Activated CD4-positive, alpha-beta T cell treated with anti-CD3 and anti-CD28 coated beads, Interleukin-2, amount 10 ng/mL, durations not matched to agents 24 days and 14 days (primary cell): ENCODE measurements around the gene PSD. TPM values are rescaled to one million over a fixed set of nuclear protein-coding genes. Genes with fewer than 3 reads are reported as not detected.
A peak's percentile ranks its signal among the peaks of the same experiment; 100 is the strongest.

Source experiments
- DNase-seq: peaks from one replicate; pipeline ENCODE4 v3.0.0; 2022
- H3K27ac Mint-ChIP-seq: one replicate; pipeline ENCODE4 v1.8.0; 2022; ENCODE audit warnings: mild to moderate bottlenecking, mixed read lengths
- H3K27me3 Mint-ChIP-seq: one replicate; pipeline ENCODE4 v1.8.0; 2022; ENCODE audit warnings: mixed read lengths
- H3K36me3 Mint-ChIP-seq: one replicate; pipeline ENCODE4 v1.8.0; 2022; ENCODE audit warnings: low read depth, mild to moderate bottlenecking, mixed read lengths
- H3K4me1 Mint-ChIP-seq: one replicate; pipeline ENCODE4 v1.8.0; 2021; ENCODE audit warnings: mixed read lengths
- H3K4me3 Mint-ChIP-seq: one replicate; pipeline ENCODE4 v1.8.0; 2022; ENCODE audit warnings: mild to moderate bottlenecking, moderate library complexity, mixed read lengths
- H3K9me3 Mint-ChIP-seq: one replicate; pipeline ENCODE4 v1.8.0; 2021; ENCODE audit warnings: mixed read lengths
- intact Hi-C: fragments of 100-400 bp; cut with micrococcal nuclease; formaldehyde crosslinking; loops from one replicate; pipeline ENCODE4 v1.15.1; 2023
- total RNA-seq: library from RNA; stranded (reverse); gene quantifications from 2 replicates; pipeline ENCODE4 v1.2.3, GENCODE V29; 2022

The PSD gene
- total RNA-seq, 1 donor from 2014 or later, result 10.4 TPM

DNA sequence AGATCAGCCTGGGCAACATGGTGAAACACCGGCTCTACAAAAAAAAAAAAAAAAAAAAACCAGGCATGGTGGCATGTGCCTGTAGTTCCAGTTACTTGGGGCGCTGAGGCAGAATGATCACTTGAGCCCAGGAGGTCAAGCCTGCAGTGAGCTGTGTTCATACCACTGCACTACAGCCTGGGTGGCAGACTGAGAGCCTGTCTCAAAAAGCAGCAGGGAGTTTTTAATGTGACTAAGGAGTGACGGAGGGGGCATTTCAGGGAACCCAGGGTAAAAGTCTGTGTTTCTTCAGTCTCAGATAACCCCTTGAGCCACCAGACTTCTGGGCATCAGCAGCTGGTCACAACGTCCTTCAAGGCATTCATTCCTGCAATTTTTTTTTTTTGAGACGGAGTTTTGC lies 34.9 kb upstream of the PSD start:
- no peak for DNase-seq
- Mint-ChIP-seq H3K36me3 (peaks cover 31% of the 10 kb centered on the region), H3K4me3 (no peak overlapping the region), H3K27me3 (no peaks in the 10 kb centered on the region), H3K27ac (peak overlapping the region; percentile 78), H3K4me1 (peaks cover 23% of the 10 kb centered on the region), H3K9me3 (no peaks in the 10 kb centered on the region)
- intact Hi-C loops, result loop anchor here (1.0 to 5.0 kb wide), 5 partner anchors 8 to 301 kb away; partner anchors contain the start of gene NOLC1

DNA sequence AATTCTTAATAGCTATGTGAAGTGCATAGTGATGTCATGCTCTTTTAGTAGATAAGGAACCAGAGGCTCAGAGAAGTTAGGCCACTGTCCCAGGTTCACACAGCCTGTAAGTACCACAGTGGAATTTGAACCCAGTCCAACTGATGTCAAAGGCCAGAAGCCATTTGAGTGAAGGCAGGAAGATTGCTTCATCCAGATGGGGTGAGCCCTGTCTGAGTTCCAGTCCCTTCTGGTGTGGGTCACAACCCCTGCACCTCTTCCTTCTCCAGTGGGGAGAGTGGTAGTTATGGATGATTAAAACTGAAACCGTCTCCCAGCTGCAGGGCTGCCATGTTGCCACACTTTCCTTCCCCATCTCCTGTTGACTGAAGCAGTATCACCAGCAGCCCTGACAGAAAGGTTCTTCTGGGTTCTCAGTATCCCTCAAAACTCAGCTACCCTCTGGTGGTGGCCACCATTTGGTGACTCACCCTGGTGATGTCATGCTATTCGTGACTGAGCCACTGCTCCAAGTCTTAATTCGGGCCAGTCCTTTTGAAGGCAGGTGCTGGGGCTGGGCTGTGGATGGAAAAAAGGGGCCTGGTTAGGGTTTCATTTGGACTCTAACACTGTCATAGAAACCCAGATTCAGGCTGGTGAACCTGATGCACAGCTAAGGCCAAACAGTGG lies 34.2 kb upstream of the PSD start:
- intact Hi-C loops, result loop anchor here (1.0 to 5.0 kb wide), 5 partner anchors 8 to 301 kb away; partner anchors contain the start of gene NOLC1
- no peaks in the 10 kb centered on the region for H3K9me3 Mint-ChIP-seq
- peaks cover 31% of the 10 kb centered on the region for H3K36me3 Mint-ChIP-seq
- H3K4me3 Mint-ChIP-seq, result peak overlapping the region; percentile 62
- peak; percentile 85 for DNase-seq
- H3K27ac Mint-ChIP-seq, result peak overlapping the region; percentile 78
- no peaks in the 10 kb centered on the region for H3K27me3 Mint-ChIP-seq
- H3K4me1 Mint-ChIP-seq, result peaks cover 24% of the 10 kb centered on the region

DNA sequence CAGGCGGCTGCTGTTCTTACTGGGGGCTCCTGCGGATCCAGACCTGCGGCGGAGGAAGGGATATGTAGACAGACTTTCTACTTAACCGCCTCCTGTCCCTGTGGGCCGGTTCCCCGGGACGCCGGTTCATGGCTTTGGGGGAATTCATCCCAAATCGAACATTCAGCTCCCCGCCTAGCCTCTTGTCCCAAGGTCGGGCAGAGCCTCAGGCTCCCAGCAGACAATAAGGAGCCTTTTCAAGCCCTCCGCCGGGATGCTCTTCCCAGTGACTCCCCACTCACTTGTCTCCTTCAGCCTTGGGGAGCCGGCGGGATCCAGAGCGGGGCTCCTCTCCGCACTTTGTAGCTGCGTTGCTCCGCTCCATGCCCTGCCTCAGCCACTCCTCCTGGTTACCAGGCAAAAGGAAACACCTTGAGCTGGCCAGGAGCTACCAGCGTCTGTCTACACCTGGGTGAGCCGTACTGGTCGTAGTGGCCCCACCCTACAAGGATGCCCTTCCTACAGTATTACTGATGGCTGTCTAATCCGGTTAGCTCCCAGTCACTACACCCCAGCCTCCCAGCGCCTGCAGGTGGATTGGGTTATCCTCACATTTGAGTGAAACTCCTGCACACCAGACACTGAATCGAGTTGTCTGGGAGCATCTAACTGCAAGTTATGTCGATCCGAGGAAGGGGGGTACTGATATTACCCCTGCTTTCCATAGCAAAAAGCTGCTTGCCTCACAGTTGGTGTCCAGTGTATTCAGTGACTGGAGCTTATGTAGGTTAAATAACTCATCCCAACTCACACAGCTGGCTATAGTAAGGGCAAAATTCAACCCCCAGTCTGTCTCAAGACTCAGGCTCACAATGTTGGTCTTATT lies 32.8 kb upstream of the PSD start, which contains the start of gene C10orf95:
Gene C10orf95, minus strand, starts transcription at position 439 of the 865 bp plus-strand sequence. CDS start 450 bp downstream, outside the sequence.
- intact Hi-C loops, result loop anchor here (5.0 kb wide), 2 partner anchors 196 to 299 kb away; partner anchors contain the start of gene NOLC1
- no peaks in the 10 kb centered on the region for H3K9me3 Mint-ChIP-seq
- peaks cover 28% of the 10 kb centered on the region for H3K36me3 Mint-ChIP-seq

DNA sequence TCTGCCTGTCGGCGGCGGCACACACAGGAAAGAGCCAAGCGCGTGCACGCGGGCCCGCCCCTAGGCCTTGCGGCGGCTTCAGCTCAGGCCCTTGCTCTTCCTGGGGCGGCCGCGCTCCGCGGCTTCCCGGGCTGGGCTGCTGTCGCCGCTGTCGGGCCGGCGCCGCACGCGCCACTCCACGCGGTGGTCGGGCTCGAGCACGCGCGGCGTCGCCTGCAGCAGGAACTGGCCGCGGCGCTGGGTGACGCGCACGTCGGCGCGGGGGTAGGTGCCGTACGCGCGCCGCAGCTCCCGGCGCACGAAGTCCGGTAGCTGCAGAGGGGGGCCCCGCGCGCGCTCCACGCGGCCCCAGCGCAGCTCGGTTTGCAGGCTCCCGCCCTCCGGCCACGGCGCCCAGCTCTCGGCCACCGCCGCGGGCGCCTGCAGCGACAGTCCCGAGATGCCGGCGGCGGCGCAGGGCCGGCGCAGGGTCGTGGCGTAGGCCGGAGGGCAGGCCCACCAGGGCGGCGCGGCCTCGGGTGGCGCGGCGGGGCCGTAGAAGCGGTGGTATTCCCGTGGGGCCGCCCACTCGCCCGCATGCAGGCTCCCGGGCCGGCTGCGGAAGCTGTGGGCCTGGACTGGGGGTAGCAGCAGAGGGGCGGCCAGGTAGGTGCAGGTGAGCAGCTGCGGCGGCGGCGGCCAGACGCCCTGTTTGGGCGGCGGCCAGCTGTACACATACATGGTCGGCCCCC lies 32.0 kb upstream of the PSD start:
- H3K27me3 Mint-ChIP-seq, result no peaks in the 10 kb centered on the region
- H3K4me1 Mint-ChIP-seq, result peaks cover 29% of the 10 kb centered on the region
- H3K36me3 Mint-ChIP-seq, result peaks cover 25% of the 10 kb centered on the region
- H3K4me3 Mint-ChIP-seq, result peak overlapping the region; percentile 98
- peak; percentile 97 for DNase-seq
- peak overlapping the region; percentile 97 for H3K27ac Mint-ChIP-seq
- H3K9me3 Mint-ChIP-seq, result no peaks in the 10 kb centered on the region
- intact Hi-C loops, result loop anchor here (1.0 to 5.0 kb wide), 4 partner anchors 18 to 298 kb away; partner anchors contain the start of genes ACTR1A, CUEDC2 and NOLC1

More for the DNA sequence above, 32.8 kb upstream of the PSD start, which contains the start of gene C10orf95:
- H3K27ac Mint-ChIP-seq, result peak within 1 kb of the TSS; percentile 85
- DNase-seq, result peak; percentile 67
- H3K4me1 Mint-ChIP-seq, result peaks cover 24% of the 10 kb centered on the region
- H3K27me3 Mint-ChIP-seq, result no peaks in the 10 kb centered on the region
- H3K4me3 Mint-ChIP-seq, result peak within 1 kb of the TSS; percentile 98

DNA sequence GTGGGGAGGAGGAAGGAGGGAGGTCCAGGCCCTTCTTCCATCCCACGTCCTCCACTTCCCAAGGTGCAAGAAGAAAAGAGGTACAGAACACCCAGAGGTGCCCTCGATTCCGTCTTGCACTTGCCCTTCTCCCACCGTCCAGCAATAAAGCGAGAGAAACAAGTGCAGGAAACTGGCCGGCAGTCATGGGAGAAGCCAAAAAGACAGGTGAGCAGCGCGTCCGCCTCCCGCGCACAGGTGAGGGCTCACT lies 31.5 kb upstream of the PSD start:
- no peaks in the 10 kb centered on the region for H3K9me3 Mint-ChIP-seq

DNA sequence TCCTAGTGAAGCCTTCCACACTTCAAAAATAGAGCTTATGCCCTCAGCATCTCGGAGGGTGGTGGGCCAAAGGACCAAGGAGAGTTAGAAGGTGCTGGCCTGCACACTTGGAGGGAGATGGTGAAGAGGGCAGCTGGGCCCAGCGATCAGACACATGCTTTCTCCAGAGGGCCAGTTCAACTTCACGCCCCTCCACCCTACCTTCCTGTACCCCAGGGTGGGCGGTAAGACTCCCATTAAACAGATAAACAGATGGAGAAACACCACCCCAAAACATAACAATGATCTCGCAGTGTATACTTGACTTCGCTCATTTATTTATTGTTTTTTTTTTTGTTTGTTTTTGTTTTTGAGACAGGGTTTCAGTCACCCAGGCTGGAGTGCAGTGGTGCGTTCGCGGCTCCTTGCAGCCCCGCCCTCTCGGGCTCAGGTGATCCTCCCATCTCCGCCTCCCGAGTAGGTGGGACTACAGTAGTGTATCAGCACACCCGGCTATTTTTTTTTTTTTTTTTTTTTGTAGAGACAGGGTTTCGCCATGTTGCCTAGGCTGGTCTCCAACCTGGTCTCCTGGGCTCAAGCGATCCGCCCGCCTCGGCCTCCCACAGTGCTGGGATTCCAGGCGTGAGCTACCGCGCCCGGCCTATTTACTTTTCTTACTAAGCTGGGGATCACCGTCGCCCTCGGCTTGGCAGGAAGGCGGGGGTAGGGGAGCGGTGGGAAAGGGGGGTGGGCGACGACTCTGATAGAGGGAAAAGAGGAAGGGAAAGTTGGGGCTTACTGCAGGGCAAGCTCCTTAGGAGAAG lies 30.9 kb upstream of the PSD start:
- DNase-seq, result peak; percentile 96
- Mint-ChIP-seq H3K27ac (peak overlapping the region; percentile 97), H3K4me3 (peak overlapping the region; percentile 98), H3K9me3 (no peaks in the 10 kb centered on the region), H3K27me3 (no peaks in the 10 kb centered on the region), H3K4me1 (peaks cover 29% of the 10 kb centered on the region), H3K36me3 (peaks cover 23% of the 10 kb centered on the region)
- intact Hi-C loops, result loop anchor here (1.0 to 5.0 kb wide), 7 partner anchors 12 to 297 kb away; partner anchors contain the start of genes ACTR1A, CUEDC2 and NOLC1

More for the DNA sequence above, 31.5 kb upstream of the PSD start:
- H3K4me3 Mint-ChIP-seq, result peak overlapping the region; percentile 98
- no peak for DNase-seq
- H3K27ac Mint-ChIP-seq, result peak overlapping the region; percentile 97
- peaks cover 22% of the 10 kb centered on the region for H3K36me3 Mint-ChIP-seq
- intact Hi-C loops, result loop anchor here (1.0 to 5.0 kb wide), 4 partner anchors 18 to 298 kb away; partner anchors contain the start of genes ACTR1A, CUEDC2 and NOLC1
- H3K4me1 Mint-ChIP-seq, result peaks cover 29% of the 10 kb centered on the region
- H3K27me3 Mint-ChIP-seq, result no peaks in the 10 kb centered on the region

DNA sequence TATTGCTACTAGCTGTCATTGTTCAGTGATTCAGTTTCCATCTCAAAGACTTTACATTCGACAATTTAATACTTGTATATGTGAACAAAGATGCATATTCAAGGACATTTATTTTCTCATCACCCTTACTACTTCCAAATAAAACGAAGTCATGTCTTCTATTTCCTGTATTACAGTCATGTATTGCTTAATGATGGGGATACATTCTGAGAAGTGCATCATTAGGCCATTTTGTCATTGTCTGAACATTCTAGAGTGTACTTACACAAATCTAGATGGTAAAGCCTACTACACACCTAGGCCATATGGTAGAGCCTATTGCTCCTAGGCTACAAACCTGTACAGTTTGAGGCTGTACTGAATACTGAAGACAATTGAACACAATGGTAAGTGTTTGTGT lies 26.3 kb upstream of the PSD start:
- Mint-ChIP-seq H3K36me3 (peaks cover 8% of the 10 kb centered on the region), H3K4me1 (peaks cover 16% of the 10 kb centered on the region), H3K27me3 (no peaks in the 10 kb centered on the region), H3K4me3 (no peak overlapping the region), H3K9me3 (no peaks in the 10 kb centered on the region), H3K27ac (no peak overlapping the region)
- intact Hi-C loops, result no loop called here
- no peak for DNase-seq

DNA sequence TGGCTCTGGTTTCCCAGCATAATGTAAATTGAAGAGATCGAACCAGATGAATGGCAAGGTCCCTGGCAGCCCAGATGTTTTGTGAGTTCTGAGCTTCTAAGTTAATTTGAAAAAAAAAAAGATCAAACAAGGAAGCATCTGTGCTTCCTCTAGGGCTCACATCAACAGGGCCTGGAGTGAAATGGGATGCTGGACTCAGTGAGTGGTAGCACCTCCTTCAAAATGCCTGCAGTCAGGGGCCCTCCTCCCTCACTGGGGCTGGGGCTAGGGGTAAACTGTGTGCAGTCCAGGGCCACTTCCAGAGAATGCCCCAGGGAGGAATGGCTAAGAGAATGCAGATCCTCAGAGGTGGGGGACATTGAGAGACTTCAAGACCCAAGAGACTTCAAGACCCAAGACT lies 19.8 kb upstream of the PSD start:
- intact Hi-C loops, result loop anchor here (10.0 kb wide), 1 partner anchor 206 kb away; the partner anchor contains the start of gene TRIM8
- no peaks in the 10 kb centered on the region for H3K27me3 Mint-ChIP-seq
- H3K9me3 Mint-ChIP-seq, result no peaks in the 10 kb centered on the region
- H3K36me3 Mint-ChIP-seq, result peaks cover 21% of the 10 kb centered on the region
- peak overlapping the region; percentile 94 for H3K4me3 Mint-ChIP-seq
- peaks cover 39% of the 10 kb centered on the region for H3K4me1 Mint-ChIP-seq
- H3K27ac Mint-ChIP-seq, result no peak overlapping the region
- no peak for DNase-seq

DNA sequence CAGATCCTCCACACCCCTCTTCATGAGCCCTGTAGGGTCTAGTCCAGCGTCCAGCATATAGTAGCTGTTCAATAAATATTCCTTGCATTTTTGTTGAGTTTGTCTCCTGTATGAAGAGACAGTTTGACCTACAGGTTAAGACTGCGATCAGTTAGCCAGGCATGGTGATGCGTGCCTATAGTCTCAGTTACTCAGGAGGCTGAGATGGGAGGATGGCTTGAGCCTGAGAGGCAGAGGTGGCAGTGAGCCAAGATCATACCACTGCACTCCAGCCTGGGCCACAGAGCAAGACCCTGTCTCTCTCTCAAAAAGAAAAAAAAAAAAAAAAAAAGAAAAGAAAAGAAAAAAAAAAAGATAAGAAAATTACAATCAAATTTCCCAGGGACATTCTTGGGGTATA lies 18.9 kb upstream of the PSD start:
- H3K9me3 Mint-ChIP-seq, result no peaks in the 10 kb centered on the region
- H3K4me1 Mint-ChIP-seq, result peaks cover 46% of the 10 kb centered on the region
- H3K36me3 Mint-ChIP-seq, result peaks cover 21% of the 10 kb centered on the region
- DNase-seq, result no peak
- peak overlapping the region; percentile 94 for H3K4me3 Mint-ChIP-seq
- H3K27me3 Mint-ChIP-seq, result no peaks in the 10 kb centered on the region
- H3K27ac Mint-ChIP-seq, result peak overlapping the region; percentile 53
- intact Hi-C loops, result loop anchor here (10.0 kb wide), 1 partner anchor 207 kb away; the partner anchor contains the start of gene TRIM8

DNA sequence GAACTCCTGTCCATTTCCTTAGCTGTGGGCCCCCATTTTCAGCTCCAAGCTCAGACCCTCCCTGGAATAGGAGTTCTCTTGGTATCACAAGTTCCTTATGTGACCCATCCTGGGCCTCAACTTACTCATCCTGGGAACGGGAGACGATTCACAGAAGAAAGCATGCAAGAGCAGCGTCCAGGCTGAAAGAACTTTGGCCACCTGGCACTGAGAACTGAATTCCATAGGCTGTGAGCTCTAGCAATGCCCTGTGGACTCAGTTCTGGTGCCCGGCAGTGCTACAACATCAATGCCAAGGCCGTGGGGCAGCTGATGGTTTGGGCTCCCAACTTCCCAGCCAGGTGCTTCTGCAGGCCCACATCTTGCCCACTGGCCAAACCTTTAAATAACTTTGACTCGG lies 17.7 kb upstream of the PSD start:
- H3K9me3 Mint-ChIP-seq, result no peaks in the 10 kb centered on the region
- H3K27me3 Mint-ChIP-seq, result no peaks in the 10 kb centered on the region
- peaks cover 52% of the 10 kb centered on the region for H3K4me1 Mint-ChIP-seq
- no peak for DNase-seq
- peak overlapping the region; percentile 91 for H3K27ac Mint-ChIP-seq
- H3K4me3 Mint-ChIP-seq, result peak overlapping the region; percentile 94
- peaks cover 19% of the 10 kb centered on the region for H3K36me3 Mint-ChIP-seq
- intact Hi-C loops, result loop anchor here (1.0 to 10.0 kb wide), 2 partner anchors 13 to 208 kb away; partner anchors contain the start of gene TRIM8

DNA sequence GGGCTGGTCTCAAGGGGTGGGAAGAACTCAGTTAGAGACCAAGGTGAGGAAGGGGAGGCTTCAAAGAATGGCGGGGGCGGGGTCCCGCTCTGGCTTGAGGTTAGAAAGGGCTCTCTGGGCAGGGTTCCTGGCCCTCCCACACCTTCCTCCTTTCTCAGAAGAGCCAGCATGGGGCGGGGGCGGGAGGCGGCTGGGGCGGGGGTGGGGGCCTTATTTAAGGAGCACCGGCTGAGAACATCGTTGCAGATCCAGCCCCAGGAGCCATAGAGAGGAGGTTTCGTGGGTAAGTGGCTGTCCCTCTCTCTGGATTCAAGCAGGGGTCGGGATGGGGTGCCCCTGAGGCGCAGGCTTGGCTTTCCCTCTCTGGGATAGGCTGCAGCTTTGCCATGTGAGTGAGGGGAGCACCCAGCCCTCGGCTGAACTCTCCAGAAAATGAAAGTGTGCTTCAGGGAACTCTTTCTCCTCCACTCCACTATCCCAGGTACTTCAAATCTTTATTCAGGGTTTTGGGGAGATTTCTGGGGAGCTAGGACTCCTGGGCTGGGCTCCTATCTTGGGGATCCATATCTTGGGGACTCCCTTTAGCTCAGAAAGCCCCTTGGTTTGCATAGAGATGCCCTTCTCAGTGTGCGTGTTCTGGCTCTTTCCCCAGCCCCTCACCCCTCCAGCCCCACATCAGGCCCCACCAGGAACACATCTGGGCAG lies 17.1 kb upstream of the PSD start:
- intact Hi-C loops, result loop anchor here (1.0 to 10.0 kb wide), 4 partner anchors 14 to 209 kb away; partner anchors contain the start of gene TRIM8
- H3K36me3 Mint-ChIP-seq, result peaks cover 19% of the 10 kb centered on the region
- peak overlapping the region; percentile 94 for H3K4me3 Mint-ChIP-seq
- H3K27me3 Mint-ChIP-seq, result no peaks in the 10 kb centered on the region
- H3K4me1 Mint-ChIP-seq, result peaks cover 51% of the 10 kb centered on the region
- H3K9me3 Mint-ChIP-seq, result no peaks in the 10 kb centered on the region
- peak; percentile 89 for DNase-seq
- H3K27ac Mint-ChIP-seq, result peak overlapping the region; percentile 91

DNA sequence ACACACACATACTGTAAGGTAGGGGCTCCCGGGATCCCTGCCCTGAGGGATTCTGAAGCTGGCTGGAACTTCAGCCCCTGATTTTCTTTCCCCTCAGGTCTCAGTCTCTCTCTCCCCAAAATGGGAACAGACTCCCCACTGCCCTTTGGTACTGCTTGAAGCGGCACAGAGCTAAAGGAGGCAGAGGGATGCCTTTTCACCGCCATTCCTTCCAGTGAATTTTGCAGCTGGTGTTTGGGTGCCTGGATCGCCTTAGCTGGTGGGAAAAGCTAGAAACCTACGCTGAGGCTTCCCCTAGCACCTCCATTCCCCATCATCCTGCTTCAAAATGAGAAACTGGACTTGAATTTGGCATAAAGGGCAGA lies 16.5 kb upstream of the PSD start:
- H3K27ac Mint-ChIP-seq, result peak overlapping the region; percentile 91
- H3K4me1 Mint-ChIP-seq, result peaks cover 53% of the 10 kb centered on the region
- no peaks in the 10 kb centered on the region for H3K9me3 Mint-ChIP-seq
- H3K4me3 Mint-ChIP-seq, result peak overlapping the region; percentile 94
- H3K27me3 Mint-ChIP-seq, result no peaks in the 10 kb centered on the region
- H3K36me3 Mint-ChIP-seq, result peaks cover 19% of the 10 kb centered on the region
- intact Hi-C loops, result loop anchor here (1.0 to 10.0 kb wide), 3 partner anchors 41 to 210 kb away; partner anchors contain the start of gene TRIM8
- DNase-seq, result no peak
